Tibial nerve (tissue), 4 donors: ENCODE results near the gene DNASE2B.

Experiments
- EP300 ChIP-seq, 2 donors: sonication (generic); formaldehyde crosslinking; IDR thresholded peaks; one replicate each; pipeline ENCODE4 v1.6.1; 2017; ENCODE audit warnings: antibody characterized with exemption in 2 of 2, mild to moderate bottlenecking in 1 of 2
- POLR2A ChIP-seq, 2 donors: fragments of 450-650 bp; IDR thresholded peaks; one replicate each; pipeline ENCODE4 v1.6.1; 2017; ENCODE audit warnings: antibody characterized with exemption in 2 of 2, mild to moderate bottlenecking in 2 of 2, moderate library complexity in 2 of 2
- TF ChIP-seq, protein P1 (sequence below), 5 experiments: fragments of 200-600 bp in 3 of 5; fragments of 450-650 bp in 2 of 5; sonication (generic) in 3 of 5; IDR thresholded peaks; one replicate each; pipeline ENCODE4 v1.5.1; 2016 to 2019; ENCODE audit warnings: antibody characterized with exemption in 5 of 5, mild to moderate bottlenecking in 3 of 5, moderate library complexity in 2 of 5

DNA sequence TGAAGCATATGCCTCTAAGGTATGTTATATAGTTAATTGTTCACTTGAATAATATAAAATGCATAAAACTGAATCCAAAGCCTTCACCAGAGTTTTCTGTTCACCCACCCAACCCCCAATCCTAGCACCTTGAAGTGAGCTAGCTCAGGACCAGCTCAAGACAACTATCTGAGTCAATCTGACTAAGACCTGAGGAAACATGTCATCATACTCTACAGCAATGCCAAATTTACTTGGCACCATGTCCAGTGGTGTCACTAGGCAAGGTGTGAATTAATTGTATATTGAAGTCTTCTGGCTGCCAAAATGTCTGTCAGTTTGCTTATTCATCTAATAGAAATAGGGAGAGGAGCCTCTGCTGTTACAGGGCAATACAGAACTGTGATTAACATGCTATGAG is 3.8 kb downstream of the DNASE2B start:
- TF ChIP-seq EP300 (IDR thresholded peaks at IDR 0.05) (no peak), POLR2A (IDR thresholded peaks at IDR 0.05) (no peak)
- TF ChIP-seq, protein P1, sequence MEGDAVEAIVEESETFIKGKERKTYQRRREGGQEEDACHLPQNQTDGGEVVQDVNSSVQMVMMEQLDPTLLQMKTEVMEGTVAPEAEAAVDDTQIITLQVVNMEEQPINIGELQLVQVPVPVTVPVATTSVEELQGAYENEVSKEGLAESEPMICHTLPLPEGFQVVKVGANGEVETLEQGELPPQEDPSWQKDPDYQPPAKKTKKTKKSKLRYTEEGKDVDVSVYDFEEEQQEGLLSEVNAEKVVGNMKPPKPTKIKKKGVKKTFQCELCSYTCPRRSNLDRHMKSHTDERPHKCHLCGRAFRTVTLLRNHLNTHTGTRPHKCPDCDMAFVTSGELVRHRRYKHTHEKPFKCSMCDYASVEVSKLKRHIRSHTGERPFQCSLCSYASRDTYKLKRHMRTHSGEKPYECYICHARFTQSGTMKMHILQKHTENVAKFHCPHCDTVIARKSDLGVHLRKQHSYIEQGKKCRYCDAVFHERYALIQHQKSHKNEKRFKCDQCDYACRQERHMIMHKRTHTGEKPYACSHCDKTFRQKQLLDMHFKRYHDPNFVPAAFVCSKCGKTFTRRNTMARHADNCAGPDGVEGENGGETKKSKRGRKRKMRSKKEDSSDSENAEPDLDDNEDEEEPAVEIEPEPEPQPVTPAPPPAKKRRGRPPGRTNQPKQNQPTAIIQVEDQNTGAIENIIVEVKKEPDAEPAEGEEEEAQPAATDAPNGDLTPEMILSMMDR (IDR thresholded peaks at IDR 0.05): no peak
